Aorta (tissue), 5 donors: ENCODE measurements around the gene DCDC2C. TPM values are rescaled to one million over a fixed set of nuclear protein-coding genes. Genes with fewer than 3 reads are reported as not detected.

Experiments
- ATAC-seq: fragments of 200-7000 bp; cut with Tn5 transposase; one replicate; pipeline ENCODE4 v1.9.1; 2022; ENCODE audit warnings: moderate library complexity; ENCODE audit not compliant: low FRiP score
- DNase-seq, 2 donors: peaks; one replicate each; pipeline ENCODE4 v3.0.0-alpha.2; 2020
- H3K27ac ChIP-seq, 2 donors: one replicate each; pipeline ENCODE4 v1.5.1; 2013; ENCODE audit warnings: low read length in 2 of 2, mild to moderate bottlenecking in 2 of 2, moderate library complexity in 2 of 2, control low read depth in 1 of 2, inconsistent platforms in 1 of 2, low read depth in 1 of 2
- H3K27me3 ChIP-seq, 2 donors: one replicate each; pipeline ENCODE4 v1.6.1; 2013; ENCODE audit warnings: control low read depth in 1 of 2, low read length in 1 of 2, mild to moderate bottlenecking in 1 of 2, moderate library complexity in 1 of 2; ENCODE audit not compliant: insufficient read depth in 2 of 2, control insufficient read depth in 1 of 2
- H3K36me3 ChIP-seq, 2 donors: one replicate each; pipeline ENCODE4 v1.6.1; 2013; ENCODE audit warnings: control low read depth in 1 of 2, low read length in 1 of 2, mild to moderate bottlenecking in 1 of 2; ENCODE audit not compliant: insufficient read depth in 2 of 2, control insufficient read depth in 1 of 2
- H3K4me1 ChIP-seq, 2 donors: one replicate each; pipeline ENCODE4 v1.6.1; 2013; ENCODE audit warnings: low read length in 2 of 2, control low read depth in 1 of 2, mild to moderate bottlenecking in 1 of 2, moderate library complexity in 1 of 2; ENCODE audit not compliant: insufficient read depth in 2 of 2, control insufficient read depth in 1 of 2
- H3K4me3 ChIP-seq, 2 donors: one replicate each; pipeline ENCODE4 v1.5.1; 2013; ENCODE audit warnings: low read length in 2 of 2, control low read depth in 1 of 2, mild to moderate bottlenecking in 1 of 2
- H3K9me3 ChIP-seq: one replicate; pipeline ENCODE4 v1.6.1; 2013; ENCODE audit warnings: mild to moderate bottlenecking, low read length; ENCODE audit not compliant: control insufficient read depth
- WGBS, 2 donors: extraction: QIAGEN DNeasy Blood & Tissue Kit; methylation state at CpG; one replicate each; pipeline ENCODE4 v1.1.7; 2013; 5-methylcytosine and 5-hydroxymethylcytosine counted together
- intact Hi-C, 2 donors: fragments of 100-400 bp; cut with DNase I; formaldehyde crosslinking; loops; one replicate each; pipeline versions ENCODE4 v1.14.2 to v1.15.0; 2022
- polyA plus RNA-seq, 2 donors: library from polyadenylated mRNA; stranded (reverse); fragments of 200-250 nt; gene quantifications; one replicate each; pipeline ENCODE4 v1.2.3, GENCODE V29; 2013
- total RNA-seq, 2 donors: library from RNA; stranded (reverse); fragmentation: NEBNext Ultra II Directional; extraction: Animal tissue kit (Norgen Biotek cat#: 25700); gene quantifications; one replicate each; pipeline ENCODE4 v1.2.1, GENCODE V29; 2021
- donor health status: healthy with polysubstance abuse.
- donor health status: Bipolar disorder and iron deficiency.
- donor health status: DM: no; HTN: no; CAD: no.
- donor health status: DM: no; HTN: no; CAD: no.
- donor health status: DM: yes; HTN: yes; CAD: no.

Gene DCDC2C
- total and polyA plus RNA-seq, 4 donors = 0.27 to 10.7 (median 2.4) TPM; not detected in 1

DNA sequence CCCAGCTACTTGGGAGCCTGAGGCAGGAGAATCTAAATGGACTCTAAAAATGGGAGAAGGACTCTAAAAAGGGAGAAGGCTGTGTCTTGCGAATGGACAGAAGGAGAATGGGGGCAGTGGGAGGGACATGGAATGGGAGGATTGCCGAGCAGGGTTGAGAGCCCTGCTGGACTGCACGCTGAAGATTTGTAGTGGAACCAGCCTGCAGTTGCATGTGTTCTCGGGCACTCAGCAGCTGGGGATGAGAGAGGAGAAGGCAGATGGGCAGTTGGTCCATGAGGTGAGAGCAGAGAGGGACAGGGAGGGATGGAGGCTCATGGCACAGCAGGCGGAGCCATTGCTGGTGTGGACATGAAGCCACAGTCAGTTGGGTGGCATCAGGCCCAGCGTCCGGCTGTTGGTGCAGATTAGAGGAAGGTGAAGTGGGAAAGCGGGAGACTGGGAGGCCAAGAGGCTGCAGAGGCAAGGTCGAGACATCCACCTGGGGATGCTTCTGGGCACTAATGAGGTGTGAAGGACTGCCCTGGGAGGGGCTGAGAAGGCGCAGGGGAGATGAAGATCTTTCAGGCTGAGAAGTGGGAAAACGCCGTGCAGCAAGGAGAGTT is 40.7 kb downstream of the DCDC2C start:
- Histone ChIP-seq H3K36me3 (no peaks in the 10 kb centered on the region), H3K9me3 (no peaks in the 10 kb centered on the region), H3K4me1 (no peaks in the 10 kb centered on the region), H3K4me3 (no peak overlapping the region), H3K27me3 (no peaks in the 10 kb centered on the region), H3K27ac (no peak overlapping the region)
- intact Hi-C loops = no loop called here
- ATAC-seq (no peak), DNase-seq (no peak)
- 90 to 94% methylated on average over 12 of the region's 12 CpGs for WGBS, 2 donors

DNA sequence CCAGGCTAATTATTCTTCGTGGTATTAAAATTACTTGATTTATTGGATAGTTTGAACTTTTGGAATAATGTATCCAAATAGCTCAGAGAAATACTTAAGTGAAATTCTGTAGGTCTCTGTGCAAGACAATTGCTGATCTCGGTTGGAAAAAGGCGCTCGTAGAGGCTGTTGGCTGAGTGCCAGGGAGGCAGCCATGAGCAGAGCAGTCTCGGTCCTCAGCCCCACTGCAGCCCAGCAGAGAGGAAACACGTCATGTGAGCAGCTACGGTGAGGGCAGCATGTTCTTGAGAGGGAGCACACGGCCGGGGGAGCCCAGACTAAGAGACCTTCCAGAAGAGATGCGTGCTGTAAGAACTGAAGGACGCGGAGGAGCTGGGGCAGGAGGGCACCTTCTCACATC is 42.5 kb downstream of the DCDC2C start:
- no peaks in the 10 kb centered on the region for H3K27me3 ChIP-seq
- no peaks in the 10 kb centered on the region for H3K9me3 ChIP-seq
- no peaks in the 10 kb centered on the region for H3K36me3 ChIP-seq
- DNase-seq = no peak
- no peak overlapping the region for H3K27ac ChIP-seq
- H3K4me1 ChIP-seq = no peaks in the 10 kb centered on the region
- no peak for ATAC-seq
- no peak overlapping the region for H3K4me3 ChIP-seq
- WGBS, 2 donors = 65 to 77% methylated on average over 12 of the region's 12 CpGs
- intact Hi-C loops = no loop called here

DNA sequence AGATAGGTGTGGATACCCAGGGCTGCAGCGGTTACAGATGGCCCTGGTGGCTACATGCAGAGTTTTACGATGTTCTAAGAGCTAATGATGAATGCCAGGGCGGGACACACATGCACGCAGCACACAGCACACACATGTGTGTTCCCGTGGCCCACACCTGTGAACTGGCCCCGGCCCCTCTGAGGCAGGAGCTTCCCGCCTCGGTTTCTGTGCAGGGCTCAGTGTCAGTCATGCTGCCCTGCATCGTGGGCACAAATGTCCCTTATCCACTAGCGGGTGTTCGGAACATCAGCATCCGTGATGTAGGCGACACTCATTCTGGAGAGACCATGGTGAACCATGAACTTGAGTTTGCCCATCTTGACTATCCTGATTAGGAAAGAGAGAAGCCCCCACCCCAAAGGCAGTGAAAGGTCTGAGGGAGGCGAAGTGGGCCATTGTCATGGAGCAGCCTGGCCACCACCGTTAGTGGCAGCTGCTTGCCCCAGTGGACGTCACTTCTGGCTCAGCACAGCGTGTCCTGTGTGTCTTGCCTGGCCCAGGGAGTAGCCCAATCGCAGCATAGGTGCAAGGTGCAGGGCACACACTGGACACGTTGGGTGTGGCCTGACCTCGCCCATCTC is 43.8 kb downstream of the DCDC2C start:
- Histone ChIP-seq H3K36me3 (no peaks in the 10 kb centered on the region), H3K9me3 (no peaks in the 10 kb centered on the region), H3K4me1 (no peaks in the 10 kb centered on the region), H3K4me3 (no peak overlapping the region), H3K27ac (no peak overlapping the region), H3K27me3 (no peaks in the 10 kb centered on the region)
- intact Hi-C loops = no loop called here
- 90 to 94% methylated on average over 20 of the region's 20 CpGs for WGBS, 2 donors
- no peak for DNase-seq
- ATAC-seq = no peak

DNA sequence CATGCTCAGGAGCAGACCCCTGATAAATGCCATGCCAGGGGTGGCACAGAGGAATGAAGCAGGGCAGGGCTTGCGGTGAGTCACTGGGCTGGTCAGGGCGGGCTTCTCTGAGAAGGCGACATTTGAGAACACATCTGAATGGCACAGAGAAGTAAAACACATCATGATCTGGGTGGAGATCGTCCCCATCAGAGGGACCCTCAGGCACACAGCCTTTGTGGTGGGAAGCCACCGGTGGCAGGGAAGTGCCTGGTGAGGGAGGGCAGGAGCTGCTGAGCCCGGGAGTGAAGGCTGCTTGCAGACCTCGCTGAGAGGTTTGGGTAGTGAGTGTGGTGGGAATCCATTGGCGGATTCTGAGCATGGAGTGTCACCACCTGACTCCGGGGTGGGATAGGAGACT is 44.5 kb downstream of the DCDC2C start:
- no peak overlapping the region for H3K27ac ChIP-seq
- 84 to 87% methylated on average over 9 of the region's 9 CpGs for WGBS, 2 donors
- H3K27me3 ChIP-seq = no peaks in the 10 kb centered on the region
- ATAC-seq (no peak), DNase-seq (no peak)
- no peaks in the 10 kb centered on the region for H3K36me3 ChIP-seq
- H3K4me3 ChIP-seq = no peak overlapping the region
- H3K9me3 ChIP-seq = no peaks in the 10 kb centered on the region
- intact Hi-C loops = no loop called here
- H3K4me1 ChIP-seq = no peaks in the 10 kb centered on the region

DNA sequence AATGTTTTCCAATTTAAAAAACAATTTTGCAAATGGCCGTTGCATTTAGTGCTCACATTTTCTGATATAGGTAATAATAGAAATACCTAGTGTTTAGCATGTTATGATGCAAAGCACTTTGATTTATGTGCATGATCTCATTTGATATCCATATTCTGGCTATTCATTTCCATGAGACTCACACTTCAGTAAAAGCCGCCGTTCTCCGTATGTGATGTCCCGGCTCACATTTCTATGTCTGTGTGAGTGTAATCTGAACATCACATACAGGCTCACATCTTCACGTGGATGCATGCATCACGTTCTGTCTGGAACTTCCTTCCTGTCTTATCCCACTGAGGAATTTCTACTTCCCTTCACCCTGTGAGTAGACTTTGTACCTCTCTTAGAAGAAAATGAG is 45.8 kb downstream of the DCDC2C start:
- Histone ChIP-seq H3K9me3 (no peaks in the 10 kb centered on the region), H3K4me3 (no peak overlapping the region), H3K4me1 (no peaks in the 10 kb centered on the region), H3K27me3 (no peaks in the 10 kb centered on the region), H3K36me3 (no peaks in the 10 kb centered on the region), H3K27ac (no peak overlapping the region)
- ATAC-seq = no peak
- intact Hi-C loops = no loop called here
- 80 to 83% methylated on average over 7 of the region's 7 CpGs for WGBS, 2 donors
- DNase-seq = no peak

DNA sequence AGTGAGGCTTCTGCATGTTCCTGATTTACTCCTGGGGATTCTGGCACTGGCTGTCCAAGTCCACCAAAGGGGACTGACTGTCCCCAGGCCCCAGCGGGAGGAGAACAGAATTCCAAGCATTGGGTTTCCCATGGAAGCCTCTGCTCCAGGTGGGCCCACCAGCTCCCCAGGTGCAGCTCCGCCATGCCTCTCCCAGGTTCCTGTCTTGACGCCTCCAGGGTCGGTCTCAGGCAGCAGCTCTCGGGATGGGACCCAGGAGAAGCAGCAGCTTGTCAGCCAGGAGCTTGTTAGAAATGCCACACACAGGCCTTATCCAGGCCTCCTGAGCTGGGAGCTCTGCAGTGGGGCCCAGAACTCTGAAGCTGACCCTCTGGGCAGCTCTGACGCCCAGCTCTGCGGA is 47.9 kb downstream of the DCDC2C start:
- intact Hi-C loops = no loop called here
- 85 to 92% methylated on average over 7 of the region's 7 CpGs for whole genome bisulfite sequencing, 2 donors
- no peaks in the 10 kb centered on the region for H3K9me3 ChIP-seq
- DNase-seq (no peak), ATAC-seq (no peak)
- H3K27ac ChIP-seq = no peak overlapping the region
- H3K4me3 ChIP-seq = no peak overlapping the region
- H3K27me3 ChIP-seq = no peaks in the 10 kb centered on the region
- H3K4me1 ChIP-seq = no peaks in the 10 kb centered on the region
- no peaks in the 10 kb centered on the region for H3K36me3 ChIP-seq

DNA sequence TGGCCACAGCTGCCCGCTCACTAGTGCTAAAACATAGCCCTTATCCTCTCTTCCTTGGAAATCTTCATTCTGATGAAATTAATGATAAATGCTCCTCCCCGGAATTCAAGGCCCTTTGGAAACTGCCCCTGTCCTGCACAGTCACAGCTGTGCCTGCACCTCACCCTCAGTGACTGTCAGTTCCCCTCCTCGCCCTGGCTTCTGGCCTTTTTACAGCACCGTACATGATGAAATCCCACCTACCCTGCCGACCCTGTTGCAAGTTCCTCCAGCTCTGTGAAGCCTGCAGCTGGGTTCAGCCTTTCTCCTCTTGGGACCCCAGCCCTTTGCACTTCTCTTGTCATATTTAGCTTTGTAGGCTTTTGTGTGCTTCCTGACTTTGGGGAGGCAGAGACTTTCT is 48.4 kb downstream of the DCDC2C start:
- H3K4me3 ChIP-seq = no peak overlapping the region
- ATAC-seq (no peak), DNase-seq (no peak)
- 47 to 62% methylated on average over 5 of the region's 5 CpGs for WGBS, 2 donors
- H3K36me3 ChIP-seq = no peaks in the 10 kb centered on the region
- no peaks in the 10 kb centered on the region for H3K4me1 ChIP-seq
- no peaks in the 10 kb centered on the region for H3K9me3 ChIP-seq
- no peaks in the 10 kb centered on the region for H3K27me3 ChIP-seq
- no peak overlapping the region for H3K27ac ChIP-seq
- intact Hi-C loops = no loop called here

DNA sequence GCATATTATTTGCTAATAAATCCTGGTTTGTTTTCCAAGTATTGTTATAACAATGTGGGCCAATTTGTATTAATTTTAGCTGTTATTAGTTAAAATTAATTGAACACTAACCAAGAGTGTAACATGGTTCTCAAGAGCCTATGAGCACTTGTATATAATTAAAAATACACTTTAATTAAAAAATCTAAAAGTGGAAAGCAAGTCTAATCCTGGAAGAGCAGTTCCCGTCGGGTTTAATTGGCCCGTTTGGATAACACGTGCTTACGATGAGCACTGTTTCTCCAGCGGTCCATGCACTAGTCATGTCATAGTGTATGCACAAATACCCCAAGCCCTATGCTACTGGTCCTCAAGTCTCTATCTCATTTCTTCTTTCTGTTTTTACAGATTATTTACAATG is 49.0 kb downstream of the DCDC2C start:
- no peaks in the 10 kb centered on the region for H3K4me1 ChIP-seq
- WGBS, 2 donors = 96 to 98% methylated on average over 6 of the region's 6 CpGs
- H3K36me3 ChIP-seq = no peaks in the 10 kb centered on the region
- DNase-seq (no peak), ATAC-seq (no peak)
- intact Hi-C loops = no loop called here
- H3K27ac ChIP-seq = no peak overlapping the region
- no peak overlapping the region for H3K4me3 ChIP-seq
- no peaks in the 10 kb centered on the region for H3K9me3 ChIP-seq
- no peaks in the 10 kb centered on the region for H3K27me3 ChIP-seq

DNA sequence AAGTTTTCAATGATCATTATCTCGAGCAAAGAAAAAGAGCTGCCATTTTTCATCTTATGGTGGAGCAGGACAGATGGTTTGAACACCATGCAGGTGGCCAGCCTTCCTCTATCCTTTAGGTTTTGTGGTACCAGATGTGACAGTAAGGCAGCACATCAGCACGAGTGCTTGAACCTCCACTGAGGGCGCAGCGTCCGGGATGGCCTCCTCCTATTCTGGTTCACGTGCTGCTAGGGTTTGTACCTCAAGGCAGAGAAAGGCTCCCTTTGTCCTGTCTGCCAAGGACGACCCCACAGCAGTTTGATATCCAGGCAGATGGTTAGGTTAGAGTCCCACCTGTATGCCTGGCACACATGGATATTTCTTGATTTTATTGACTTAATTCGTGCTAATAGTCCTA is 50.2 kb downstream of the DCDC2C start:
- Histone ChIP-seq H3K4me3 (no peak overlapping the region), H3K4me1 (no peaks in the 10 kb centered on the region), H3K27ac (no peak overlapping the region), H3K36me3 (no peaks in the 10 kb centered on the region), H3K27me3 (no peaks in the 10 kb centered on the region), H3K9me3 (no peaks in the 10 kb centered on the region)
- DNase-seq = no peak
- WGBS, 2 donors = 89 to 91% methylated on average over 8 of the region's 8 CpGs
- no peak for ATAC-seq
- intact Hi-C loops = no loop called here
